Activated T-helper 2 cell treated with anti-CD3 and anti-CD28 coated beads, Interferon-gamma antibody, Interleukin-2, Interleukin-4, amounts not matched to agents 10 μg/mL and 5 μg/mL and 100 μg/mL, durations not matched to agents 14 hours and 24 hours and 36 hours (primary cell): ENCODE measurements around the gene MAP3K7CL. TPM values are rescaled to one million over a fixed set of nuclear protein-coding genes. Genes with fewer than 3 reads are reported as not detected.

Experiments used
- DNase-seq: peaks from one replicate; pipeline ENCODE4 v3.0.0; 2021; ENCODE audit warnings: low spot score
- H3K27ac Mint-ChIP-seq: one replicate; pipeline ENCODE4 v1.8.0; 2021; ENCODE audit warnings: mixed read lengths
- H3K27me3 Mint-ChIP-seq: one replicate; pipeline ENCODE4 v1.8.0; 2021; ENCODE audit warnings: low read depth, mixed read lengths
- H3K36me3 Mint-ChIP-seq: one replicate; pipeline ENCODE4 v1.8.0; 2021; ENCODE audit warnings: low read depth, mixed read lengths
- H3K4me1 Mint-ChIP-seq: one replicate; pipeline ENCODE4 v1.8.0; 2021; ENCODE audit warnings: low read depth, mixed read lengths
- H3K4me3 Mint-ChIP-seq: one replicate; pipeline ENCODE4 v1.8.0; 2021; ENCODE audit warnings: low read depth, mild to moderate bottlenecking, moderate library complexity, mixed read lengths
- H3K9me3 Mint-ChIP-seq: one replicate; pipeline ENCODE4 v1.8.0; 2021; ENCODE audit warnings: mixed read lengths
- intact Hi-C: fragments of 100-400 bp; cut with micrococcal nuclease; formaldehyde crosslinking; loops from one replicate; pipeline ENCODE4 v1.15.1; 2023
- total RNA-seq: library from RNA; stranded (reverse); gene quantifications from 2 replicates; pipeline ENCODE4 v1.2.3, GENCODE V29; 2022

MAP3K7CL gene
- total RNA-seq, 1 donor from 2014 or later = 3.3 TPM

- peaks cover 17% of the 10 kb centered on the region for H3K36me3 Mint-ChIP-seq
- no peaks in the 10 kb centered on the region for H3K27me3 Mint-ChIP-seq
- H3K27ac Mint-ChIP-seq = peak overlapping the region; percentile 59
- H3K4me1 Mint-ChIP-seq = peaks cover 34% of the 10 kb centered on the region
- H3K4me3 Mint-ChIP-seq = no peak overlapping the region
- peaks cover 24% of the 10 kb centered on the region for H3K9me3 Mint-ChIP-seq
- intact Hi-C loops = loop anchor here (5.0 kb wide), 1 partner anchor 118 kb away; no protein-coding TSS in a partner anchor
- DNase-seq = no peak
These were observed 64.4 kb downstream of the MAP3K7CL start for GRCh38 chr21:29194847-29195246.

- H3K27ac Mint-ChIP-seq = peak overlapping the region; percentile 80
- peaks cover 35% of the 10 kb centered on the region for H3K9me3 Mint-ChIP-seq
- intact Hi-C loops = loop anchor here (1.0 to 5.0 kb wide), 7 partner anchors 37 to 175 kb away; no protein-coding TSS in a partner anchor
- peak; percentile 64 for DNase-seq
- peak overlapping the region; percentile 80 for H3K4me3 Mint-ChIP-seq
- H3K4me1 Mint-ChIP-seq = peaks cover 32% of the 10 kb centered on the region
- no peaks in the 10 kb centered on the region for H3K27me3 Mint-ChIP-seq
- H3K36me3 Mint-ChIP-seq = peaks cover 17% of the 10 kb centered on the region
These were observed 65.7 kb downstream of the MAP3K7CL start for GRCh38 chr21:29195981-29196669.

GRCh38 chr21:29196670-29197191 lies 66.3 kb downstream of the MAP3K7CL start:
- peaks cover 21% of the 10 kb centered on the region for H3K36me3 Mint-ChIP-seq
- intact Hi-C loops = loop anchor here (1.0 to 5.0 kb wide), 7 partner anchors 36 to 174 kb away; no protein-coding TSS in a partner anchor
- DNase-seq = no peak
- H3K27ac Mint-ChIP-seq = peak overlapping the region; percentile 80
- H3K9me3 Mint-ChIP-seq = peaks cover 41% of the 10 kb centered on the region
- H3K27me3 Mint-ChIP-seq = no peaks in the 10 kb centered on the region
- H3K4me1 Mint-ChIP-seq = peaks cover 30% of the 10 kb centered on the region
- peak overlapping the region; percentile 80 for H3K4me3 Mint-ChIP-seq

GRCh38 chr21:29201186-29201585 lies 70.7 kb downstream of the MAP3K7CL start:
- no peak overlapping the region for H3K4me3 Mint-ChIP-seq
- H3K4me1 Mint-ChIP-seq = peaks cover 10% of the 10 kb centered on the region
- H3K27ac Mint-ChIP-seq = no peak overlapping the region
- H3K9me3 Mint-ChIP-seq = peaks cover 54% of the 10 kb centered on the region
- peaks cover 24% of the 10 kb centered on the region for H3K36me3 Mint-ChIP-seq
- no peak for DNase-seq
- intact Hi-C loops = no loop called here
- H3K27me3 Mint-ChIP-seq = no peaks in the 10 kb centered on the region

GRCh38 chr21:29205009-29205408 lies 74.6 kb downstream of the MAP3K7CL start:
- DNase-seq = no peak
- Mint-ChIP-seq H3K9me3 (peaks cover 28% of the 10 kb centered on the region), H3K4me3 (no peak overlapping the region), H3K27ac (no peak overlapping the region), H3K36me3 (peaks cover 7% of the 10 kb centered on the region), H3K27me3 (no peaks in the 10 kb centered on the region), H3K4me1 (peaks cover 11% of the 10 kb centered on the region)
- intact Hi-C loops = no loop called here

GRCh38 chr21:29205988-29206387 lies 75.5 kb downstream of the MAP3K7CL start:
- no peaks in the 10 kb centered on the region for H3K27me3 Mint-ChIP-seq
- no peak overlapping the region for H3K27ac Mint-ChIP-seq
- peaks cover 7% of the 10 kb centered on the region for H3K36me3 Mint-ChIP-seq
- H3K4me1 Mint-ChIP-seq = peaks cover 13% of the 10 kb centered on the region
- DNase-seq = no peak
- H3K4me3 Mint-ChIP-seq = no peak overlapping the region
- peaks cover 21% of the 10 kb centered on the region for H3K9me3 Mint-ChIP-seq
- intact Hi-C loops = no loop called here

GRCh38 chr21:29206445-29206844 lies 76.0 kb downstream of the MAP3K7CL start:
- no peak for DNase-seq
- H3K4me1 Mint-ChIP-seq = peaks cover 13% of the 10 kb centered on the region
- intact Hi-C loops = no loop called here
- no peak overlapping the region for H3K4me3 Mint-ChIP-seq
- peaks cover 19% of the 10 kb centered on the region for H3K9me3 Mint-ChIP-seq
- H3K27ac Mint-ChIP-seq = no peak overlapping the region
- peaks cover 4% of the 10 kb centered on the region for H3K36me3 Mint-ChIP-seq
- no peaks in the 10 kb centered on the region for H3K27me3 Mint-ChIP-seq

GRCh38 chr21:29207201-29207600 lies 76.8 kb downstream of the MAP3K7CL start:
- DNase-seq = no peak
- Mint-ChIP-seq H3K9me3 (peaks cover 11% of the 10 kb centered on the region), H3K4me1 (peaks cover 13% of the 10 kb centered on the region), H3K36me3 (no peaks in the 10 kb centered on the region), H3K4me3 (no peak overlapping the region), H3K27me3 (no peaks in the 10 kb centered on the region), H3K27ac (no peak overlapping the region)
- intact Hi-C loops = no loop called here

GRCh38 chr21:29208044-29208681 lies 77.7 kb downstream of the MAP3K7CL start:
- peaks cover 6% of the 10 kb centered on the region for H3K9me3 Mint-ChIP-seq
- no peak for DNase-seq
- H3K27me3 Mint-ChIP-seq = no peaks in the 10 kb centered on the region
- H3K4me1 Mint-ChIP-seq = peaks cover 13% of the 10 kb centered on the region
- no peak overlapping the region for H3K27ac Mint-ChIP-seq
- intact Hi-C loops = no loop called here
- H3K36me3 Mint-ChIP-seq = no peaks in the 10 kb centered on the region
- no peak overlapping the region for H3K4me3 Mint-ChIP-seq

- Mint-ChIP-seq H3K36me3 (no peaks in the 10 kb centered on the region), H3K27ac (no peak overlapping the region), H3K27me3 (no peaks in the 10 kb centered on the region), H3K9me3 (peaks cover 2% of the 10 kb centered on the region), H3K4me1 (peaks cover 13% of the 10 kb centered on the region), H3K4me3 (no peak overlapping the region)
- DNase-seq = no peak
- intact Hi-C loops = no loop called here
These were observed 78.2 kb downstream of the MAP3K7CL start for GRCh38 chr21:29208682-29209059.

- intact Hi-C loops = no loop called here
- DNase-seq = no peak
- Mint-ChIP-seq H3K9me3 (peaks cover 2% of the 10 kb centered on the region), H3K27ac (no peak overlapping the region), H3K4me1 (peaks cover 13% of the 10 kb centered on the region), H3K36me3 (no peaks in the 10 kb centered on the region), H3K27me3 (no peaks in the 10 kb centered on the region), H3K4me3 (no peak overlapping the region)
These were observed 79.3 kb downstream of the MAP3K7CL start for GRCh38 chr21:29209696-29210095.

GRCh38 chr21:29211205-29211604 lies 80.8 kb downstream of the MAP3K7CL start:
- Mint-ChIP-seq H3K27me3 (no peaks in the 10 kb centered on the region), H3K4me1 (peaks cover 13% of the 10 kb centered on the region), H3K27ac (no peak overlapping the region), H3K4me3 (no peak overlapping the region), H3K9me3 (peaks cover 2% of the 10 kb centered on the region), H3K36me3 (no peaks in the 10 kb centered on the region)
- DNase-seq = no peak
- intact Hi-C loops = no loop called here

- H3K36me3 Mint-ChIP-seq = no peaks in the 10 kb centered on the region
- intact Hi-C loops = no loop called here
- H3K9me3 Mint-ChIP-seq = peaks cover 2% of the 10 kb centered on the region
- no peak for DNase-seq
- H3K4me3 Mint-ChIP-seq = no peak overlapping the region
- peaks cover 3% of the 10 kb centered on the region for H3K27me3 Mint-ChIP-seq
- peaks cover 13% of the 10 kb centered on the region for H3K4me1 Mint-ChIP-seq
- no peak overlapping the region for H3K27ac Mint-ChIP-seq
These were observed 82.0 kb downstream of the MAP3K7CL start for GRCh38 chr21:29212446-29212845.
